DND-41 (cell line): Measurements from ENCODE around the gene PACRG.

Experiments
- CTCF ChIP-seq: IDR thresholded peaks from 2 replicates; pipeline ENCODE4 v1.5.1; 2012; ENCODE audit warnings: borderline replicate concordance, low read length, moderate library complexity, mild to moderate bottlenecking; ENCODE audit not compliant: poor library complexity, severe bottlenecking; ENCODE audit errors: extremely low read depth
- EZH2 ChIP-seq: IDR thresholded peaks from 3 replicates; pipeline ENCODE4 v1.6.1; 2012; ENCODE audit warnings: borderline replicate concordance, low read depth, mild to moderate bottlenecking, moderate library complexity, low read length, inconsistent platforms; ENCODE audit not compliant: severe bottlenecking

DNA sequence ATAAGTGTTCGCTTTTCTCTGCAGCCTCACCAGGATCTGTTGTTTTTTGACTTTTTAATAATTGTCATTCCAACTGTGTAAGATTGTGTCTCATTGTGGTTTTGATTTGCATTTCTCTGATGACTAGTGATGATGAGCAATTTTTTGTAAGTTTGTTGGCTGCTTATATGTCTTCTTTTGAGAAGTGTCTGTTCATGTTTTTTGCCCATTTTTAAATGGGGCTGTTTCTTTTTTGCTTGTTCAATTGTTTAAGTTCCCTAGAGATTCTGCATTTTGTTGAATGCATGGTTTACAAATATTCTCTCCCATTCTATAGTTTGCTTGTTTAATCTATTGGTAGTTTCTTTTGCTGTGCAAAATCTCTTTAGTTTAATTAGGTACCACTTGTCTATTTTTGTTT, 295.9 kb downstream of the PACRG start:
- TF ChIP-seq CTCF (no peak), EZH2 (no peak)
